ENCODE results near the gene CD7. TPM values are rescaled to one million over a fixed set of nuclear protein-coding genes. Genes with fewer than 3 reads are reported as not detected.

CD7 gene
- total RNA-seq, 1 donor from 2014 or later, result 1.0 TPM

- H3K9me3 Mint-ChIP-seq (ENCODE audit: unreplicated experiment), result no peaks in the 10 kb centered on the region
- H3K36me3 Mint-ChIP-seq (ENCODE audit: unreplicated experiment), result peaks cover 2% of the 10 kb centered on the region
- no peak for TF ChIP-seq CTCF (IDR thresholded peaks at IDR 0.05)
- peaks cover 9% of the 10 kb centered on the region for H3K27me3 Mint-ChIP-seq (ENCODE audit: unreplicated experiment)
- H3K4me1 Mint-ChIP-seq (ENCODE audit: unreplicated experiment), result peaks cover 32% of the 10 kb centered on the region
- no peak overlapping the region for H3K4me3 Mint-ChIP-seq (ENCODE audit: unreplicated experiment)
- DNase-seq (ENCODE audit: extremely low spot score, unreplicated experiment), result no peak
- H3K27ac Mint-ChIP-seq (ENCODE audit: unreplicated experiment), result no peak overlapping the region
These were observed 22.5 kb upstream of the CD7 start for GRCh38 chr17:82339634-82340580.

- TF ChIP-seq CTCF (IDR thresholded peaks at IDR 0.05), result no peak
- H3K36me3 Mint-ChIP-seq (ENCODE audit: unreplicated experiment), result peaks cover 2% of the 10 kb centered on the region
- peaks cover 9% of the 10 kb centered on the region for H3K27me3 Mint-ChIP-seq (ENCODE audit: unreplicated experiment)
- no peaks in the 10 kb centered on the region for H3K9me3 Mint-ChIP-seq (ENCODE audit: unreplicated experiment)
- peak overlapping the region; percentile 65 for H3K4me3 Mint-ChIP-seq (ENCODE audit: unreplicated experiment)
- peak overlapping the region; percentile 40 for H3K27ac Mint-ChIP-seq (ENCODE audit: unreplicated experiment)
- H3K4me1 Mint-ChIP-seq (ENCODE audit: unreplicated experiment), result peaks cover 36% of the 10 kb centered on the region
- no peak for DNase-seq (ENCODE audit: extremely low spot score, unreplicated experiment)
These were observed 21.6 kb upstream of the CD7 start for GRCh38 chr17:82338858-82339633.

GRCh38 chr17:82334622-82335394 lies 17.4 kb upstream of the CD7 start:
- Mint-ChIP-seq H3K4me3 (ENCODE audit: unreplicated experiment) (peak overlapping the region; percentile 73), H3K27me3 (ENCODE audit: unreplicated experiment) (no peaks in the 10 kb centered on the region)
- DNase-seq (ENCODE audit: extremely low spot score, unreplicated experiment), result no peak

GRCh38 chr17:82334204-82334621 lies 16.8 kb upstream of the CD7 start:
- Mint-ChIP-seq H3K27ac (ENCODE audit: unreplicated experiment) (peak overlapping the region; percentile 88), H3K36me3 (ENCODE audit: unreplicated experiment) (no peaks in the 10 kb centered on the region), H3K4me3 (ENCODE audit: unreplicated experiment) (no peak overlapping the region), H3K9me3 (ENCODE audit: unreplicated experiment) (no peaks in the 10 kb centered on the region), H3K27me3 (ENCODE audit: unreplicated experiment) (no peaks in the 10 kb centered on the region), H3K4me1 (ENCODE audit: unreplicated experiment) (peaks cover 54% of the 10 kb centered on the region)
- DNase-seq (ENCODE audit: extremely low spot score, unreplicated experiment), result no peak
- TF ChIP-seq CTCF (IDR thresholded peaks at IDR 0.05), result no peak

More at GRCh38 chr17:82334622-82335394, 17.4 kb upstream of the CD7 start:
- H3K4me1 Mint-ChIP-seq (ENCODE audit: unreplicated experiment), result peaks cover 57% of the 10 kb centered on the region
- no peaks in the 10 kb centered on the region for H3K9me3 Mint-ChIP-seq (ENCODE audit: unreplicated experiment)
- TF ChIP-seq CTCF (IDR thresholded peaks at IDR 0.05), result no peak
- H3K27ac Mint-ChIP-seq (ENCODE audit: unreplicated experiment), result peak overlapping the region; percentile 88
- no peaks in the 10 kb centered on the region for H3K36me3 Mint-ChIP-seq (ENCODE audit: unreplicated experiment)
